Choroid plexus epithelial cell (primary cell): ENCODE data around the gene NUDCD3.

Source experiments
- DNase-seq: peaks from one replicate; pipeline ENCODE4 v3.0.0-alpha.2; 2010; ENCODE audit warnings: low read depth
- H3K4me3 ChIP-seq: 2 replicates; pipeline ENCODE4 v1.5.1; 2011; ENCODE audit warnings: low read depth, mild to moderate bottlenecking, control low read depth, low read length, moderate library complexity
- TF ChIP-seq, protein P1 (sequence below): conservative IDR thresholded peaks from 2 replicates; pipeline ENCODE4 v1.5.1; 2011; ENCODE audit warnings: low read depth, mild to moderate bottlenecking, control low read depth, inconsistent platforms, low read length, moderate library complexity

NUDCD3 gene

DNA sequence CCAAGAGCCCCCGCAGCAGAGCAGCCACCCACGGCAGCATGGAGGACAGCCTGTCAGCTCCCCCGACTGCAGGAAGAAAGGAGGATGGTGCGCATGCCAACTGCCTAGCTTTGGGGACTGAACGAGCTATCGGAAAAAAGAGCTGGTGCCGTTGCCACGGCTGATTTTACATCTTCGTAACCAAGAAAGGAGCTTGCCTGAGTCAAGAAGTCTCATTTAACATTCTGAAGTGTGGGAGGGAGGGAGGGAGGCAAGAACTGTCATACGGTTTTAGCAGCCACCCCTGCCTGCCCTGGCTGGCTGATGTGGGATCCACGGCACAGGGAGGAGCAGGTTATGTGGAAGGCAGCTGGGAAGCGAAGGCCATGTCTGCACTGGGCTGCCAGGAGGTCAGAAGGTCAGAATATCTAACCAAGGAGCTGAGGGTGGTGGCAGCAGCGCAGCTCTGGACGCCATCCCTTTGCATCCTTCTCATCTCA lies 90.4 kb downstream of the NUDCD3 start:
- DNase-seq, result no peak
- TF ChIP-seq, protein P1, sequence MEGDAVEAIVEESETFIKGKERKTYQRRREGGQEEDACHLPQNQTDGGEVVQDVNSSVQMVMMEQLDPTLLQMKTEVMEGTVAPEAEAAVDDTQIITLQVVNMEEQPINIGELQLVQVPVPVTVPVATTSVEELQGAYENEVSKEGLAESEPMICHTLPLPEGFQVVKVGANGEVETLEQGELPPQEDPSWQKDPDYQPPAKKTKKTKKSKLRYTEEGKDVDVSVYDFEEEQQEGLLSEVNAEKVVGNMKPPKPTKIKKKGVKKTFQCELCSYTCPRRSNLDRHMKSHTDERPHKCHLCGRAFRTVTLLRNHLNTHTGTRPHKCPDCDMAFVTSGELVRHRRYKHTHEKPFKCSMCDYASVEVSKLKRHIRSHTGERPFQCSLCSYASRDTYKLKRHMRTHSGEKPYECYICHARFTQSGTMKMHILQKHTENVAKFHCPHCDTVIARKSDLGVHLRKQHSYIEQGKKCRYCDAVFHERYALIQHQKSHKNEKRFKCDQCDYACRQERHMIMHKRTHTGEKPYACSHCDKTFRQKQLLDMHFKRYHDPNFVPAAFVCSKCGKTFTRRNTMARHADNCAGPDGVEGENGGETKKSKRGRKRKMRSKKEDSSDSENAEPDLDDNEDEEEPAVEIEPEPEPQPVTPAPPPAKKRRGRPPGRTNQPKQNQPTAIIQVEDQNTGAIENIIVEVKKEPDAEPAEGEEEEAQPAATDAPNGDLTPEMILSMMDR, result no peak

DNA sequence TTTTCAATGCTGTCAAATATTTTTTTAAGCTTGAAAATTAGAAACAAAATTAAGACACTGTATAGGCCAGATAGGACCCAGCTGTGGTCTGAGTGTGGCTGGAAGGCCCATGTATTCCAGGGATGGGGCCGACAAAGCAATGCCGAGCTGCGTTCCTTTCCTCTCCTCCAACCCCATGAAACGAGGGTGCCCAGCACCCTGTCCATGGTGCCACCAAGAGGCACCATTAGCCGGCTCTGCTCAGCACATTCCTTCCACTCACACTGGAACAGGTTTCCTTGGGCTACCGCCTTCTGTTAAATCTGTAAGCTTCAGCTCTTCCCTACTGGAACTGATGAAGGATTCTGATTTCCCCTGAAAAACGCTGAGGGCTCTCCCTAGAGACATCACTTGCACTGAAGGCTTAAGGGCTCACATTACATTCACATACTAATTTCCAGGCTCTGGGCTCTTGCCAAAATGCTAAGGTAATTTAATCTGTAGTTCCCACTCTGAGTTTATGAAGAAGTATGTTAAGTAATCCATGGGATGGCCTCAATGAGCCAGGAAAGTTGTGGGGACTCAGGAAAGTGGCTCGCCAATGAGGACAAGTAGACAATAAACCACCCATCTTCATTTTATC lies 91.4 kb downstream of the NUDCD3 start:
- TF ChIP-seq, protein P1, result no peak
- DNase-seq, result peak; percentile 68
- no peak overlapping the region for H3K4me3 ChIP-seq

More for the DNA sequence above, 90.4 kb downstream of the NUDCD3 start:
- H3K4me3 ChIP-seq, result no peak overlapping the region

GRCh38 chr7:44398511-44398911 lies 91.9 kb downstream of the NUDCD3 start:
- TF ChIP-seq, protein P1, result no peak
- H3K4me3 ChIP-seq, result no peak overlapping the region
- DNase-seq, result no peak

DNA sequence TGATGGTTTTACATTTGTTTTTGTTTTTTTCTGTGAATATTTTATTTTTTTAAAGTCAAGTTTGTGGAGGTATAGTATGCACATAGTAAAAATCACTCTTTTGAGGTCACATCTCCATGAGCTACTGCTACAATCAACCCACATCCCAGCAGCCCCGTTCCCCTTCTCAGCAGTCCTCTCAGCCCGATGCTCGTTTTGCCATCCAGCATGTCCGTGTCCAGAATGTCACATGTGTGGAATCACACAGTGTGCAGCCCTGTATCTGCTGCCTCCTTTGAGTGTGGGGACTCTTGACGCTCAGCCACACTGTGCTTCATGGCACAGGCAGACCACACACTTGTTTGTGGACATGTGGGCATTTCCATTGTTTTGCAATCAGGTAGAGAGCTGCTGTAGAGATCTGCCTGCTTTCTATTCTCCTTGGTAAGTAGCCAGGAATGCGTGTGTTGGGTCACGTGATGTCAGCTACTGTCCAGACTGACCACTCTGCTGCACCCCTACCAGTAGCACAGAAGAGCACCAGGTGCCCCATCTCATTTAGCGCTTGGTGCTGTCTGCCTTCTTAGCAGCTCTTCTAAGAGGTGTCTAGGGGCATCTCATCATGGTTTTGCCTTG lies 93.4 kb downstream of the NUDCD3 start:
- TF ChIP-seq, protein P1, result no peak
- no peak overlapping the region for H3K4me3 ChIP-seq
- peak; percentile 73 for DNase-seq

GRCh38 chr7:44396496-44396895 lies 94.0 kb downstream of the NUDCD3 start:
- no peak overlapping the region for H3K4me3 ChIP-seq
- TF ChIP-seq, protein P1, result no peak
- DNase-seq, result no peak

DNA sequence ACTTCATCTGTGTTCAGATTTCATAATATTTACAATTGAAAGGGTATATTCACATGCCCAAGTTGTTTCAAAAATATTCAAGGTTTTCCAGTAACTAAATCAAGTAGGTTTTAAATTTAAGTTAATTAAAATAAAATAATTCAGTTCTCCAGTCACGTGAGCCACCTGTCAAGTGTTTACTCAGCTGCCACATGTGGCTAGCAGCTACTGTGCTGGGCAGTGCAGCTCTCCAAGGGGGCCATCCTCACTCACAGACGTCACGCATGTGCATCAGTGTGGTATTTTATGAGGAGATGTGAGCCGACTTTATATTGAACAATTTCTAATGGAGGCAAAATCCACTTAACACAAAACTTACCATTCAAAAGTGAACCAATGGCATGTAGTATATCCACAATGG lies 95.4 kb downstream of the NUDCD3 start:
- DNase-seq, result no peak
- no peak overlapping the region for H3K4me3 ChIP-seq
- TF ChIP-seq, protein P1, result no peak

- no peak overlapping the region for H3K4me3 ChIP-seq
- TF ChIP-seq, protein P1, result no peak
- DNase-seq, result no peak
Measured at GRCh38 chr7:44394636-44395035, 95.8 kb downstream of the NUDCD3 start.
